ENCODE data around the gene TCEA2.

The TCEA2 gene

DNA sequence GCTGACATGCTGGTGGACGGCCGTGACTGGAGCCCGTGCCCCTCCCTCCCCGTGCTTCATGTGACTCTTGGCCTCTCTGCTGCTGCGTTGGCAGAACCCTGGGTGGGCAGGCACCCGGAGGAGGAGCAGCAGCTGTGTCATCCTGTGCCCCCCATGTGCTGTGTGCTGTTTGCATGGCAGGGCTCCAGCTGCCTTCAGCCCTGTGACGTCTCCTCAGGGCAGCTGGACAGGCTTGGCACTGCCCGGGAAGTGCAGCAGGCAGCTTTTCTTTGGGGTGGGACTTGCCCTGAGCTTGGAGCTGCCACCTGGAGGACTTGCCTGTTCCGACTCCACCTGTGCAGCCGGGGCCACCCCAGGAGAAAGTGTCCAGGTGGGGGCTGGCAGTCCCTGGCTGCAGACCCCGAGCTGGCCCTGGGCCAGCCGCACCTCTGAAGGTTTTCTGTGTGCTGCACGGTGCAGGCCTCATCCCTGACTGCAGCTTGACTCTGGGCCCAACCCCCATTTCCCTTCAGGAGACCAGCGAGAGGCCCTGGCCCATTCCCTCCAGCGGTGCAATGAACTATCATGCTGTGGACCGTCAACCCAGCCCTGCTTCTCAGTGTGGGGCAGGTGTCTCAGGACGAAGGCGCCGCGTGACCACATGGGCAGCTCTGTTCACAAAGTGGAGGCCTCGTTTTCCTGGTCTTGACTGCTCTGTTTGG is 36.2 kb downstream of the TCEA2 start:
- no peak for DNase-seq

DNA sequence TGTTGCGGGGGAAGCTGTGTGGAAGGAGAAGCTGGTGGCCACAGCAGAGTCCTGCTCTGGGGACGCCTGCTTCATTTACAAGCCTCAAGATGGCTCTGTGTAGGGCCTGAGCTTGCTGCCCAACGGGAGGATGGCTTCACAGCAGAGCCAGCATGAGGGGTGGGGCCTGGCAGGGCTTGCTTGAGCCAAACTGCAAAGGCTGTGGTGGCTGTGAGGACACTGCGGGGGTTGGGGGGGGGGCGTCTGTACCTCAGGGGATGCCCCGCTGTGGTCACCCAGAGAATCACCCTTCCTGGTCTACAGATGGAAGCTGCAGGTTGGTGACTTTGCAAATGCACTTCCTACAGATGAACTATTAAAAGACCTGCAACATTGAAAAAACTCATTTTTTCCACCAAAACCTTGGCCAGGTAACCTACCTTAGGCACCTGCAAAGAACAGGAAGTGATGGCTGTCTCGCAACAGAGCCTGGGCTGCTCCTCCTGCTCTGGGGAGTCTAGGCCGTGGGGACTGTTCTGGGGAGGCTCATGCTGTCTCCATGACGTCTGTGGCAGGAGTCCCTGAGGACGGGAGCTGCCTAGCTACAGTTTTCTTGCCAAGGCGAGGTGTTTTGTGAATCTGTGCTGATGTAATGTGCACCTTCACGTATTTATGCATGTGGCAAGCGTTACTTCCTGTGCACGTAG is 37.0 kb downstream of the TCEA2 start:
- no peak for DNase-seq

DNA sequence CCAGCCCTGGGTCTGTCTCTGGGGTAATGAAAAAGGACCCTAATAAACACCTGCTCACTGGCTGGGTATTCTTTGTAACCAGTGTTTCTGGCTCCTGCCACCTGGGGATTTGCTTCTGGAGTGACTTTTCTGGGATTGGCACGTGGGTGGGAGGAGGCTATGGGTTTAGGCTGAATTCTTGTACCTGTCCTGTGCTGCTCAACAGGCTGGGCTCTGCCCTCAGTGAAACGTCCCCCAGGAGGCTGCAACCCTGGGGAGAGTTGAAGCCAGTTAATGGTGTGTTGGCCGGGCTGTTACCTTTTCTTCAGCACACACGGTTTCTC is 37.5 kb downstream of the TCEA2 start:
- no peak for DNase-seq

DNA sequence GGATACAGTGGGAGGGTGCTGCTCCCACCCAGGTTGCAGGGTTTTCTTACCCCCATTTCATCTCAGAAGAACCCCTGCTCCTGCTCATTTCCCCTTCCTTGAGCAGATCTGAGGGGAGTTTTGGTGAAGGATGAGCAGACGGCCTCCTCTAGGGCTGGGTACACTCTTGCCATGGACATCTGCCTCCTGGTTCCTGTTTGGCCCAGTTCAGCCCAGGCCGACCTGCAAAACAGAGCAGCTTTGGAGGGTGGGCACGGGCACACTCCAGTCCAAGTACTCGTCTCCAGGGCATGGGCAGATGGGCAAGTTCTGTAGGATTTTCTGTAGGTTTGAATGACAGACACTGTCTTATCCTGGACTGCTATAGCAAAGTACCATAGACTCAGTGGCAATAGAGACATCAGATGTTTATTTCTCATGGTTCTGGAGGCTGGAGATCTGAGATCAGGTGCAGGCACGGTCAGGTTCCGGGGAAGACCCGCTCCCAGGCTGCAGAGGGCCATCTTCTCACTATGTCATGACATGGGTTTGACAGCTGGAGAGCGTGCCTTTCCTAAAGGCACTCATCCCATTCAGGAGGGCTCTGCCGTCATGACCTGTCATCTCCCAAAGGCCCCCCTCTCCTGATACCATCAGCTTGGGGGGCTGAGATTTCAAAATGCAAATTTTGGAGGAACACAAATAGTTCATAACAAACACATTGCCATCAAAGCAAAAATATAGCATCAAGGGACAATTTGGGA is 38.1 kb downstream of the TCEA2 start:
- DNase-seq, result no peak

DNA sequence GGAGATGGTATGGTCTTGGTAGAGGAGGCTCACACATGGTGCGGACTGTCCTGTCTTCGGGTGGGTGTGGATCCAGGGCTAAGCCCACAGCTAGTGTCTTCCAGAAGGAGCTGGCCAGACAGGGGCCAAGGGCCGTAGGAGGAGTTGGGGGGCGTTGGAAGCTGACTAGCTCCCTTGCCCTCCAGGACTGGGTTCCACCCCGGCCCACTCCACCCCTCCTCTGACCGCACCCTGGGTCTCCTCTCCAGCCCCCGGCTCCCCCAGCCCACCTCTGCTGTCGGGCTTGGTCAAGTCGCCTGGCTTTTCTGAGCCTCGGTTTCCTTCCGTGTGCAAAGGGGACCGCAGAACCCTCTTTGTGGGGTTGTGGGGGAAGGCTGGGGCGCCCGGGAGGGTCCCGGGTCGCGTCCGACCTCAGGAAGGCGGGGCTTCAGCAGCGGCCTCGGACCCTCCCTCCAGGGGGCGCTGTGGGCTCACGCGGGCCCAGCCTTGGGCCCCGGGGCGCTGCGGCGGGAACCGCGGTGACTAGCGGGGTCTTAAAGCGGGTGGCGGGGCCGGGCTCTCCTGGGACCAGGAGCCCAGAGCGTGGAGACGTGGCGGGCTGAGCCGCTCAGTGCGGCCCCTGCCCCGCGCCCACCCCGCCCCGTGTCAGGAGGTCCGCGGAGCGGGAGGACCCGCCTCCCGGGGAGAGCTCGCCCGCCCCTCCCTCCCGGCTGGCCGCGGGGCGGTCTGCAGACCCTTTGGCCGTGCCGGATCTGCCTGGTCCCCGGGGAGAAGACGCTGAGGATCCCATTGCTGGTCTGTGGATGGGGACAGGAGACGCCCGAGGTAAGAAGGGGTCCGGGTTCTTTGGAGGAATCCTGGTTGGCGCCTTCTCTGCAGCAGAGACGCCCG is 39.0 kb downstream of the TCEA2 start:
- peak; percentile 52 for DNase-seq

DNA sequence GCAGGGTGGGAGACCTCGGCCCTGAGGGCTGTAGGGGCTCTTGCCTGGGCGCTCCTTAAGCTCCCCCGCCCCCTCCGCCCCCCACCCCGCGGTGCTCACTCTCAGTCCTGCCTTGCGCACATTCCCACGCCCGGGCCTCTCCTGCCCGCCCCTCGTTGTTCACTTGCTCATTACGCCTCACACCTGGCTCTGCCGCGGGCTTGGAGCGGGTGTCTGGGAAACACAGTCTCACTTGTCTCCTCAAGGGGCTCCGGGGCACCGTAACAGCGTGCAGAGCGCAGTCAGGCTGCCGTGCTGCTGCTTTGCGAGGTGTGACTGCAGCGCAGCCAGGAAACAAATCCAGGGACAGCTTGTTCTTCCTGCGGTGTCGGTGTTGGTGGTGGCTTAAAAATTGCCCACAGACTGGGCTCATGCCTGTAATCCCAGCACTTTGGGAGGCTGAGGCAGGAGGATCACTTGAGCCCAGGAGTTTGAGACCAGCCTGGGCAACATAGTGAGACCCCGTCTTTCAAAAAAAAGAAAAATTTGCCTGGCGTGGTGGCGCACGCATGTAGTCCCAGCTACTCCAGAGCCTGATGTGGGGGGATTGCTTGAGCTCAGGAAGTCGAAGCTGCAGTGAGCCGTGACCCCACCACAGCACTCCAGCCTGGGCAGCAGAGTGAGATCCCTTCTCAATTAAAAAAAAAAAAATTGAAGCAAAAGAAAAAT is 39.8 kb downstream of the TCEA2 start:
- DNase-seq, result no peak

DNA sequence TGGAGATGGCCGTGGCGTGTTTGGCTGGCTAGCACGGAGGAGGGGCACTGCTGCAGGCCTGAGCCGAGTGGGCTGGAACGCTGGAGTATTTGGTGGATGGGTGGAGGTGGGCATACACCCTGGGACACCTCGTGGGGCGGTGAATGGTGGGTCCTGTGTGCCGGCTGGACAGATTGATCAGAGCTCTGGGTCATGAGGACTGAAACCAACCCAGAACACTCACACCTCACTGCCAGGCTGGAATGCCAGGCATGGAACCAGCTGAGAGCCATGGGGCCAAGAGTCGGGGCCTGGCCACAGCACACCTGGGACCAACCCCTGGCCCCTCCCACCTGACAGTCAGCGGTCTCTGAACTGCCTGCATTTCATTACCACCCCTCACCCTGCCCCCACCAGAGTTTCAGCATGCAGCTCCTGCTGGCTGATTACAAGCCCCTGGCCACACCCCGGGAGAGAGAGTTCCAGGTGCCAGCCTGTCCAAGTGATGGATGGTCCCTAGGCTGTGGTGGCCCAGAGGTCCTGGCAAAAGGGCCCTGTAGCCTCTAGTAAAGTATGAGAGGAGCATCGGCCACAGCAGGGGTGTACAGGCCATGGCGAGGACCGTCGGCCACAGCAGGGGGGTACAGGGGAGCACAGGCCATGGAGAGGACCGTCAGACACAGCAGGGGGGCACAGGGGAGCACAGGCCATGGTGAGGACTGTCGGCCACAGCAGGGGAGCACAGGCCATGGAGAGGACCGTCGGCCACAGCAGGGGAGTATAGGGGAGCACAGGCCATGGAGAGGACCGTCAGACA is 41.1 kb downstream of the TCEA2 start:
- no peak for DNase-seq

DNA sequence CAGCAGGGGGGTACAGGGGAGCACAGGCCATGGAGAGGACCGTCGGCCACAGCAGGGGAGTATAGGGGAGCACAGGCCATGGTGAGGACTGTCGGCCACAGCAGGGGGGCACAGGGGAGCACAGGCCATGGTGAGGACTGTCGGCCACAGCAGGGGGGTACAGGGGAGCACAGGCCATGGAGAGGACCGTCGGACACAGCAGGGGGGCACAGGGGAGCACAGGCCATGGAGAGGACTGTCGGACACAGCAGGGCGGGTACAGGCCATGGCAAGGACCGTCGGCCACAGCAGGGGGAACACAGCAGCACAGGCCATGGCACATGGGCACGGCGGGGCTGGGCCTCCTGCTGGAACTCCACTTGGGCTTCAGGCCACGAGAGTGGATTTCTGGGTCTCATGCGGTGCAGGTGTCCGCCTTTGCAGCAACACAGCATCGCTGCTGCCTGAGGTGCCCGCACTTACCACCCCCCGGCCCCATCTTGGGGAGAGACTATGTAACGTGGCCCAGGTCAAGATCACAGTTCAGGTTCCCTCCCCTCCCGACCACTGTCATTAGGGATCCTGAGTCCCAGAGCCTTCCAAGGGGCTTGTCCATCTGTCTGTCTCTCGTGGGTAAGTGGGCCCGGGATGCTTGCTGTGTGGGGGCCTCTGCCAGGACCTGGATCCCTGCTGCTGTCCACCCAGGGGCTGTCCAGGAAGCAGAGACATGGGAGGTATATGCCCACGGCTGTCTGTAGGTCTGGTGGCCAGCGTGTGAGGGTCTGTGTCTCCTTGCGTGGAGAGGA is 41.9 kb downstream of the TCEA2 start:
- no peak for DNase-seq

DNA sequence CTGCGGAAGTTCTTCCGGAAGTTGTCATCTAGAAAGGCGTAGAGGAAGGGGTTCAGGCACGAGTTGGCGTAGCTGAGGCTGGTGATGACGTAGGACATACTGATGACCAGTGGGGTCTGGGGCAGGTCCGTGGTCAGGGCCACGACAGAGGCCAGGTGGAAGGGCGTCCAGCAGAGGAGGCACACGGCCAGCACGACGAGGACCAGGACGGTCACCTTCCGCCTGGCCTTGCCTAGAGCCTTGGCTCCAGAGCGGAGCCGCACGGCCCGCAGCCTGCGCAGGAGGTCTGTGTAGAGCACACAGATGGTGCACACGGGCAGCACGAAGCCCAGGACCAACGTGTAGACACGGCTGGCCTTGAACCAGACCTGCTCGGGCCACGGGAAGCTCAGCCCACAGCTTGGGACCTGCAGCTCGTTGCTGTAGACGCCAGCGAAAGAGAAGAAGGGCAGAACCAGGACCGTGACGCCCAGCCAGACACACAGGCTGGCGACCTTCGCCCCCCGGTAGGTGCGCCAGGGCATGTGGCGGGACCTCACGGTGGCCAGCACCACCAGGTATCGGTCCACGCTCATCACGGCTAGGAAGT is 42.9 kb downstream of the TCEA2 start:
- no peak for DNase-seq

DNA sequence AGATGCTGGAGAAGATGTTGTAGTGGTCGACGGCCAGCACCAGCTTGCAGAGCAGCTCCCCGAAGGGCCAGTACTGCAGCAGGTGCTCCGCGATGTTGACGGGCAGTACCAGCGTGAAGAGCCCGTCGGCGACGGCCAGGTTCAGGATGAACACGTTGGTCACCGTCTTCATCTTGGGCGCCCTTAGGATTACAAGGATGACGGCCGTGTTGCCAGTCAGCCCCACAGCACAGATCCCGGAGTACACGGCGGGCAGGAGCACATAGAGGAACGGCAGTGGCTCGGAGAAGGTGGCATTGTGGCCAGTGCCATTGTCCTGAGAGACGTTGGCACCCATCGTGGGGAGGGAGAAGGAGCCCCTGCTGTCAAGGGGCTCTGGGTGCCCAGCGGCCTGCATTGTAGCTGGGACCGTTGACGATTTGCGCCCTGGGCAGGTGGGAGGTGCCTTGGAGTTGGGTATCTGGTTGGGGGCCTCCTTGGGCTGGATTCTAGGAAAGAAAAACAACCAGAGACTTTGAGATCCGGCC is 43.5 kb downstream of the TCEA2 start:
- DNase-seq, result no peak

DNA sequence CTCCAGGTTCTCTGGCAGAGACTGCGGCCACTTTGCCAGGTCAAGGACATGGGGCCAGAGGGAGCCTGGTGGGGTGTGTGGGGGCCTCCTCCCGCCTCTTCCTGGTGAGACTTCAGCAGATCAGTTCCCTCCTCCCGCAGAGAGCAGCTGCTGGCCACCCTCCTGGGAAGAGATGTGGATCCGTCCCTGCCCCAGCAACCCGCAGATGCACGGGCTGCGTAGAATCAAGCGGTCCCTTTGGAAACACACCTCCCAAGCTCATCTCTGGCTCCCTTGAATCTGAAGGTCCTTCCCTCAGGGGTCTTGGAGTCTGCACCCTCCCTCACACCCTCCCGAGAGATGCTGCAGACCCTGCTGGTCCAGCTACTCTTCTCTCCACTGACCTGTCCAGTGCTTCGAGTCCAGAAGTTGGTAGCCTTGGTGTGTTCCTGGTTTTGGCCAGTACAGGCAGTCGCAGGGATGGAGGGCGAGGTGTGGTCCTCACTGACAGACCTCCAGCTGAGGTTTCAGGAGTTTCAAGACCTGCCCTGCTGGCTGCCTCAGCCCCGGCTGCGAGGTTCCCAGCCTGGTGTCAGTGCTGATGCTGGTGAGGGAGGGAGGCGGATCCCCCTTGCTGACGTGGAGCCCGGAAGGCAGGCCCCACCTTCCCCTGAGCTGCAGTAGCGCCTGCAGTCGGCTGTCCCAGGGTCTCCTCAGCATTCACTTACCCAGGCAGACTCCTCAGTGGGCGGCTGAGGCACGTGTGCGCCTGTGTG is 44.2 kb downstream of the TCEA2 start, which contains the start of gene NPBWR2:
Gene NPBWR2 (minus strand): TSS at position 585 of the 755 bp plus-strand sequence. CDS start 734 bp downstream, outside the sequence.
- no peak for DNase-seq

DNA sequence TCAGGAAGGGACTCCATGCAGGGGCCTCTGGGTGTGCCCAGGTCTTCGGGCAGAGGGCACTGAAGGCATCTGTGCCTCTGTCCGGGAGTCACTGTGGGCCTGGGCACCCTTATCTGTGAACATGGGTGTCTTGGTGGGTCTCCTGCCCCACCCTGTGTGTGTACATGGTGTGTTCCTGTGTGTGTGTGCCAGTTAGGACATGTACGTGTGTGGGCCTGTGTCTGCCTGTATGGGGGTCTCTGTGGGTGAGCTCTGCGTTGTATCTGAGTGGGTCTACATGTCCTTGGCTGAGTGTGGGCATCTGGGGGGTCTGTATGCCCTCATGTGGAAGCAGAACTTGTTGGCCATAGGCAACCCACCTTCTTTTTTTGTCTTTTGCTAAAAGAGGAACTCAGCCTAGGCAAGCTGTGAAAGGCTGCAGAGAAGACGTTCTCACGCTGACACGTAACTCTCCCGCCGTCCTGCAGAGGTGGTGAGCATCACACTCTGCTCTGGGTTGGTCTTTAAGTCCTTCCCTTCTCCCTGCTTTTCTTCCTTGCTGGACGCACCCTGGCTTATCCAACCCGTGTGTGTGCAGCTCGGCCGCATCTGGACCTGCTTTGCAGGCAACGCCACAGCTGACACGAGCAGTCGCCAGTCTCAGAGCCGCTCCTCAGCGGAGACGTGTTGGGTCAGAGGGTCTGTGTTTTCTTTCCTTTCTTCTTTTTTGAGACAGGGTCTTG is 44.9 kb downstream of the TCEA2 start:
- DNase-seq, result no peak

DNA sequence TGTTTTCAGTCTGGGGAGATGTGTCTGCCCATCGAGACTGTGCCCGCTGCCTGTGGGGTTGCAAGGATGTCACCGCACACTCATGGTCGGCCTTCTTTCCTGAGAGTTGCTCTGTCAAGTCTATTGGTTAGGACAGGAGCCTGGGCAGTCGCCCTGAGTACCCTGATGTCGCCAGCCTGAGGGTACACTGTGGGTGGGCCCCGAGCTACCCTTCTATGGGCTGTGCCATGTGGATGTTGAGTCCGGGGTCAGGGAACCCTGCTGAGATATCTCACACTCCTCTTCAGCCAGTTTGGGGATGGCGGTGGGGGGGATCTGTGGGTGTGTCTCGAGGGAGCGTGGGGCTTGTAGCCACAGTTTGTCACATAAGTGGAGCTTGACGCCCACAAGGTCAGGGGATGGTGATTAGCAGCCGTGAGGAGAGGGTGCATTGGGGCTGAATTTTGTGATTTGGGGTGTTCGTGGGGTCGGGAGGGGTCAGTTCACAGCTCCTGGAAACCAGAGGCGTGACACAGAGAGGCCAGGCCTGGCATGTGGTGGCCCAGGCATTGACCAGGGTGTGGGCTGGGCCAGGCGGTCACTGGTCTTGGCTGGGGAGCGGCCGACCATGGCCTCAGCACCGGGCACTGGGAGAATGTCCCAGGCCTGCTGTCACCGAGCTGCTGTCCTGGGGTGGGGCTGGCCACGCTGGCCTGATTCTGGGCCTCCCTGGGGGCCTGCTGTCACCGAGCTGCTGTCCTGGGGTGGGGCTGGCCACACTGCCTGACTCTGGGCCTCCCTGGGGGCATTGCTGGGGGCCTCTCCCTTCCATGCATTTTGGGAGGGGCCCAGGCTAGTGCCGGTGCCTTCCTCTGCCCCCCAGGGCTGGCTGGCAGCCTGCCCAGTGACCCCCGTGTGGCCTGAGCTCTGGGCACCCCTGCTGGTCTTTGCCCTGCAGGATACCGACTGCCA is 46.0 kb downstream of the TCEA2 start:
- no peak for DNase-seq

DNA sequence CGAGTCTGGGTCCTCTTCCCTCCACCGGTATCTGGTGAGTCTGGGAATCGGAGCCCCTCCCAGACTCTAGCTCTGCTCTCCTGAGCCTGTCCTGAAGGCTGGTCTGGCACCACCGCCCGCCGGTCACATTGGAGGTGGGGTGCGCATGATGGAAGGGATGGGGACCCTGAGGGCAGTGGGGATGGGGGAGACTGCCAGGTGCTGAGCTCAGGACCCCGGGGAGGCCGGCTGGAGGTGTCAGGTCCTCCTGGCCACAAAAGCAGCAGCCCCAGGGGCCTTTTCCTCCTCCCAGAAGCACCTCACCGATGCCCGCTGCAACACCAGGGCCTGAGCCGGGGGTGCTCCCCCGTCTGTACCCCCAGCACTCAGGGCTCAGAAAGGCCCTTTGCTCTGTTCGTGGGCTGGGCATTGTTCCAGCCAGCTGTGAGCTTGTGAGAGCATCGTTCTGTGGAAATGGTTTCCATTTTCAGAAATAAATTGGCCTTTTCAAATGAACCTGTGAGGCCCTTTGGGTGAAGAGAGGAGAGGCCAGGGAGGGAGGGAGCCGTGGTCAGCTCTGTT is 46.9 kb downstream of the TCEA2 start:
- DNase-seq, result no peak

DNA sequence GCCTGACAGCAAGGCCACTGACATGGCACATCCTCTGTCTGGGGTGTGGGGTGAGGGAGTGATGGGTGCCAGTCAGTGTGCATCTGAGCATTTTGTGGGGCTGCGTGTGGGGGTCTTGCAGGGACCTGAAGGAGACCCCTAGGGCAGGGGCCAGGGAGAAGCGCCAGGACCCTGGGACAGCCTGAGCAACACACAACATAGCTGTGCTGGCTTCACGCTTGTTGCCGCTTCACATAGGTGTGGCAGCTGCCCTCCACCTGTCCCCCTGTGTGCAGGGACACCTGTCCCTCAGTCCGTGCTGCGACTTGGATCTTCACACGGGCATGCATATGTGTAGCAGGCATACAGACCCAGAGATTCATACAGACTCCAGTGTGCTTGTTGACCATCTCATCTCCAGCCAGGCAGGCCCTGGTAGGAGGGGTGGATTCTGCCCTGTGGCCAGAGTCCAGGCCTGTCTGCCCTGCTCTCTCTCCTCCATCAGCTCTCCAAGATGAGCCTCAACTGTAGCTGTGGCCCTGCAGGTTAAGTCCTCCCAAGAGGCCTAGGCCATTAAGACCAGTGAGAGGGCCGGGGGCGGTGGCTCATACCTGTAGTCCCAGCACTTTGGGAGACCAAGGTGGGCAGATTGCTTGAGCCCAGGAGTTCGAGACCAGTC is 47.5 kb downstream of the TCEA2 start:
- no peak for DNase-seq

All from effector CD8-positive, alpha-beta T cell (primary cell).